Inflammatory macrophage treated with lipopolysaccharide for 1 hour (primary cell): ENCODE data around the gene SRR.

Source experiments
- DNase-seq, 2 donors: peaks; one replicate each; pipeline ENCODE4 v3.0.0-alpha.2; 2020 to 2022

The SRR gene

DNA sequence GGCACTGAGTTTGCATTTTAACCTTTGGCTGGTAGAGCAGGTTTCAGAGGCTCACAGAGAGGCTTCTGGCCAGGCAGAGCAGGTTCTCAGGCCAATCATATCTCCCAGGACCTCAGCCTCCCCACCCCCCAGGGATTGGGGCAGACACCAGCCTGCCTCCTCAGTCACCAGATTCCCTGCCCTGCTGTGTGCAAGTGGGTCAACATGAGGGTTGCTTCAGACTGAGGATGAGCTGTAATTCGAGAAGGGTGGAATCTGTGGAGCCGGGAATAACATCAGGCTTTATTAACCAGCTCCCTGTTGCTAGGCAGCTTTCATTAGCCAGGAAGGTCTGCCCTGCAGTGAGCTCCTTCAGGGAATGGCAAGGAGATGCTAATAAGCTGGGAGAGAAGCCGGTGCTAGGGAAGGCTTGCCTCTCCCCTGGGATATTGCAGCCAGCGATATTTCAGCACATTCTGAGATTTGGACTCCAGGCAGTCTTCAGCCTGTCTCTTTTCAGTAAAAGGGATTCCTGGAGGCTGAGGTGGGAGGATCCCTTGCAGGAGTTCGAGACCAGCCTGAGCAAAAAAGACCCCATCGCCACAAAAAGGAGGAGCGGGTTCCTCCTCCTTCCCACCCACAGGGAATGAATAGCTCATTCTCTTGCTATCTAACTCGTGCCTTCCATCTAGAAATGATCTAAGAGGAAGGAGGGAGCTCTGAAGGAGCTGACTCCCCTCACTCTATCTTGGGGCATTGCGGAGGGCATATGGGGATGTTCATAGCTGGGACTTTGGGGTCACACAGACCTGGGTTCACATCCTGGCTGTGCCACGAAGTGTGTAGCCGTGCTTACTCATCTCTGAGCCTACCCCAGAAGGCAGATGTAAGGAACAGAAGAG, 44.3 kb downstream of the SRR start:
- no peak for DNase-seq

DNA sequence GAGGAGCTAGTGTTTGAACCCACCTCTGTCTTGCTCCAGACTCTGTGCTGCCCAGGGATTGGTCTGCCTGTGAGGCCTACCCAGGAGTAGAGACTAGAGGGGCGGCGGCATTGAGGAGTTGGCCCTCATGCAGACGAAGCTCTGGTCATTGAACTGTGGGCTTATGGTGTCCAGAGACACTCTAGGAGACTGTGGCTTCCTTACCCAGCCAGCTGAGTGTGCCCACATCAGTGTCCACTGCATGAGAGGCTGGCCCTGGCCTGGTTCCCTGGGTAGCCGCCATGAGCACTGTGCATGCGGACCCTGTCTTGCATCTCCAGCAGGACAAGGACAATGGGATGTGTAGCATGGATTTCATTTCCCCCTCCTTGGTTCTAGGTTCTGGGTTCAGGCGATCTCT, 47.5 kb downstream of the SRR start:
- DNase-seq: no peak

DNA sequence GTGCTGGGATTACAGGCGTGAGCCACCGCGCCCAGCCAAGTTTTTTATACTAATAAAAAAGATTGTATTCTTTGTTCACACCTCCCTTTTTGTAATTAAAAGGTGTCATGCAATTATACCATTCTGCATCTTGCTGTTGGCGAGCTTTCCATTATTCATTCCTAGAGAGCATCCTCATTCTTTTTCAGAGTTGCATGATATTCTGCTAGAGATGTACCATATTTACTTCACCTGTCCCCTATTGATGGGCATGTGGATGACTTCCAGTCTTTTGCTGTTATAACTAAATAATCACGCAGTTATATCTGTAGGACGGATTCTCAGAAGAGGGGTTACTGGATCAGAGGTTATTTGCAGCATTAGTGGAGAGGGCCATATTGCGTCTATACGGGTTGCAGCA, 50.6 kb downstream of the SRR start:
- no peak for DNase-seq

DNA sequence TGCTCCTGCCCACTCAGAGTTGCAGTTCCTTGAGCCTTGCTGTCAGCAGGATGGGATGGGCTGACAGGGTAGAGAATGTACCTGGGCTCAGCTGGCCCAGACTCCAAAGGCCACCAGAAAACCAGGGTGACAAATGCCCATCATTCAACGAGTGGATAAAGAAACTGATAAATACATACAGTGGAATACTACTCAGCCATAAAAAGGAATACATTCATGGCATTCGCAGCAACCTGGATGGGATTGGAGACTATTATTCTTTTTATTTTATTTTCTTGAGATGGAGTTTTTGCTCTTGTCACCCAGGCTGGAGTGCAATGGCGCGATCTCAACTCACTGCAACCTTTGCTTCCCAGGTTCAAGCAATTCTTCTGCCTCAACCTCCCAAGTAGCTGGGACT, 53.5 kb downstream of the SRR start:
- no peak for DNase-seq

DNA sequence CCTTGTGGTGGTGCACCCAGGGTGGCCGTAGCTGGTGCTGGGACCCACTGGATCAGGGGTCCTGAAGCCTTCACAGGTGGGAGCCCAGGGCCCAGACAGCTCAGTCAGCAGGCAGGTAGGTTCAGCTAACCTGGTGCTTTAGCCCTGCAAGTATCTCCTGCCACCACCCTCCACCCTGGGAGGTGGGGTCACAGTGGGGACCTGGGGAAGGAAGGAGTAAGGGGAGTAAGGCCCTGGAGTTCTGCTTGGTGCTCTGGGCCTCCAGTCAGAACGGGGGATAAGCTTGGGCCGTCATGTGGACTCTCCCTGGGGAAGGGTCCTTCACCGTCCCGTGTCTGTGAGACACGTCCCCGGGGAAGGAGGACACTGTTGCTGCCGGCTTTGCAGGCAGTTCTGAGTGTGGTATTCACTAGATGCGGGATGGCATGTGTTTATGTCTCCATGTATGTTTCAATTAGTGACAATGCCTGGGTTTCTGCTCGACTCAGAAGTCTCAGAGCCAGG, 54.2 kb downstream of the SRR start:
- no peak for DNase-seq

DNA sequence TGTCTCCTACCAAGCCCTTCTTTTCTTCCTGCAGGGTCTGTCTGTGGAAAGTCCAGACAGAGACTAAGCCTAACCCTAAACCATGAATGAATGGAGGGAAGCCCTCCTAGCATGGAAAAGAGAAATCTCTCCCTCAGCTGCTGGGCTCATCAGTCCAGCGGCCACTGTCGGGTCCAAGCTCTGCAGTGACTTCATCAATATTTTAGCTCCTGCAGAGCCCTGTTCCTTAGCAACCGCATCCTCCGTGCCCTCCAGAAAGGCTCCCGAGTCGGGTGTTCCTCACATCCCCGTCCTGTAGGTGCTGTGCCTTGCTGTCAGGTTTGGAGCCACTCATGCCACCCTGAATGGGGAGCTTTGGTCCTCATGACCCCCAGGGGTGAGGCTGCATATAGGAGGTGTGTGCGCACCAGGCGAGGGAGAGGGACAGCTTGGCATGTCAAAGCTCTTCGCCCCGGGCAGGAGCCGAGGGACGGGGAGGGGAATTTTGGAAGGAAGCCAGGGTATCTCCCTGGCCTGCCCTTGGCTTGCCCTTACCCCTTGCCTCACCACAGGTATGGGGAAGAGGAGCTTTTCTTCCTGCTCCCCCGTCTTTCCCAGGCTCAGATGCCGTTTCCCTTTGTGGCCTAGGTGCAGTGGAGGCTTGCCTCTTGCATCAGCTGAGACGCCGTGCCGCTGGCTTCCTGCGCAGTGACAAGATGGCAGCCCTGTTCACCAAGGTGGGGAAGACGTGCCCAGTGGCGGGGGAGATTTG, 57.4 kb downstream of the SRR start:
- DNase-seq: no peak

DNA sequence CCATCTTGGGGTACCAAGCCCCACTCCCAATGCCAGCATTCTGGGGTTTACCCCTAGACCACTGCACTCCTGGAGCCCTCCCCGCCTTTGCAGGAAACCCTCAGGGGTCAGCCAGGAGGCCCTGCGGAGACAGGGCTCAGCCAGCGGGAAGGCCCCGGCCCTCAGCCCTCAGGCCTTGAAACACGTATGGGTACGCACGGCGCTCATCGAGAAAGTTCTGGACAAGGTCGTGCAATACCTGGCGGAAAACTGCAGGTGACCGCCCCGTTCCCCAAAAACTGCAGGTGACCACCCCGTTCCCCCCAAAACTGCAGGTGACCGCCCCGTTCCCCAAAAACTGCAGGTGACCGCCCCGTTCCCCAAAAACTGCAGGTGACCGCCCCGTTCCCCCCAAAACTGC, 58.3 kb downstream of the SRR start:
- no peak for DNase-seq

DNA sequence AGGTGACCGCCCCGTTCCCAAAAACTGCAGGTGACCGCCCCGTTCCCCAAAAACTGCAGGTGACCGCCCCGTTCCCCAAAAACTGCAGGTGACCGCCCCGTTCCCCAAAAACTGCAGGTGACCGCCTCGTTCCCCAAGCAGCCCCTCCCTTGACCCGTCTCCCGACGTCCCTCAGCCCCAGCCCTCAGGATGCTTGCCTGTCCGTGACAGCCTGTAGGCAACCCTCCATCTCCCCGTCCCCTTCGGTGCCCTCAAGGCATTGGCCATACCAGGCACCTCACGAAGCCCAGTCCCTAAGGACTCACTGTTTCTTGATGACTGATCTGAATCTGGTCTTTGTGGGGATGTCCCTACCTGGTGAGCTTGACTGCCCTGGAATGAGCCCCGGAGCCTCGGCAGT, 58.7 kb downstream of the SRR start:
- no peak for DNase-seq

DNA sequence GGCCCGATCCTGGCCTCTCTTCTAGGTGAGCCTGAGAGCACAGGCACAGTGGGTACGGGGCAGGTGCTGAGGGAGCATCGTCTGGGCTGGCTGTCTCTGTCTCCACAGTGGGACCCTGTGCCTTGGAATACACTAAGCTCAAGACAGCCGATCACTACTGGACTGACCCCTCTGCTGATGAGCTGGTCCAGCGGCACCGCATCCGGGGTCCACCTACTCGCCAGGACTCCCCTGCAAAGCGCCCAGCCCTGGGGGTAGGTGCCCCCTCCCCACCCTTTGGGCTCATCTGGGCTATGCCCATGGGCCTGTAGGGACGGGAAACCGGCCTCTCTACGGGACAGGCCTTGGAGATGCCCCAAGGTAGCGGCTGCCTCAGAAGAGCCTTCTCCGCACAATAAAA, 59.1 kb downstream of the SRR start:
- no peak for DNase-seq

DNA sequence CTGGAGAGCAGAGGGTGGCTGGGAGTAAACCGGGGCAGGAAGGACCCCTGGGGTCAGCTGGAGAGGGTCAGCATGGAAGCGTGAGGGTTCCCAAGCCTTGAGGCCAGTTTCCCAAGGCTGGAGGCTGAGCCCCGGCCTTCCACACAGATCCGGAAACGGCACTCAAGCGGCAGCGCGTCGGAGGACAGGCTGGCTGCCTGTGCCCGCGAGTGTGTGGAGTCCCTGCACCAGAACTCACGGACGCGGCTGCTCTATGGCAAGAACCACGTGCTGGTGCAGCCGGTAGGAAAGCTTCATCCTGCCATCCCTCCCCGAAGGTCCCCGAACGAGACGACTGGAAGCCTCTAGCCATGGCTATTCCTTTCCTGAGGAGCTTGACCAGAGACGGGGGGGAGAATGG, 59.6 kb downstream of the SRR start:
- no peak for DNase-seq

DNA sequence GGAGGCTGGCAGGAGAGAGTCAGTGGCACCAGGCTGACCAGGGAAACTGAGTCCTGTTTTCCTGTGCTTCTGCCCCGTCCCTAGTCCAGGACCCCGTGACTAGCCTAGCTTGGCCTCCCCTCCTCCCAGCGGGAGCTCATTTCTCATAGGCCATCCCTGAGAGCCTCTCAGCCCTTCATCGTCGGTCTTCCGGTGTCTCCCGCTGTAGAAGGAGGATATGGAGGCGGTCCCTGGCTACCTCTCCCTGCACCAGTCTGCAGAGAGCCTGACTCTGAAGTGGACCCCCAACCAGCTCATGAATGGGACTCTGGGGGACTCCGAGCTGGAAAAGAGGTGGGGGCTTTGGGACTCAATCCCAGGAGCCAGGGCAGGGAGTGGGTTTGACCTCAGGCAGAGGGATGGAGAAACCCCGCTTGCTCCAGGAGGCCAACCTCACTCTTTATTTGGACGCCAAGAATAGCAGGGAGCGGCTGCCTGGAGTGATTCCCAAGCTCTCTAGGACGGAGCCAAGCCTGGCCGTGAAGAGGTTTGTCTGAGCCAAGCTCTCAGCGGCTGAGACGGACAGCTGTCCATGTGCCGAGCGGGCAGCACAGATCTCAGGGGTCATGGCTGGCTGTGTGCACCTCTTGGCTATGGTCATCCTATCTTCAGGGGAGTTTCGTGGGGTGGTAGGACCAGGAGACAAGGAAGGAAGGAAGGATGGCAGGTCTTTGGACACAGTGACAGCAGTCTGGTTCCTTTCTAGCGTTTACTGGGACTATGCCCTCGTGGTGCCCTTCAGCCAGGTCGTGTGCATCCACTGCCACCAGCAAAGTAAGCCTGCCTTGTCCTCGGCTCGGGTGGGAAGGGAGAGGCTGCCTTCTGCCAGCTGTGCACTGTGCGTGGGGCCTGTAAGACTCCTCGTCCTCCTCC, 60.4 kb downstream of the SRR start:
- no peak for DNase-seq

DNA sequence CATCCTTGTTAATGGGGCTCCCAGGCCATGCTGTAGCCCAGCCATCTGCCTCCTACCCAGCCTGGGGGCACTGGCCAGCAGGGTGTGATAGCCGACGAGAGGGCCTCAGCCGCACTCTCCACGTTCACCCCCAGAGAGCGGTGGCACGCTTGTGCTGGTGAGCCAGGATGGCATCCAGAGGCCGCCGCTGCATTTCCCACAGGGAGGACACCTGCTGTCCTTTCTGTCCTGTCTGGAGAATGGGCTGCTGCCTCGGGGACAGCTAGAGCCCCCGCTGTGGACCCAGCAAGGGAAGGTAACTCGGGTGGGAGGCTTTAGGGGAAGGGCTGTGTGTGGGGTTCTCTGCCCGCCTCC, 61.0 kb downstream of the SRR start:
- DNase-seq: no peak

DNA sequence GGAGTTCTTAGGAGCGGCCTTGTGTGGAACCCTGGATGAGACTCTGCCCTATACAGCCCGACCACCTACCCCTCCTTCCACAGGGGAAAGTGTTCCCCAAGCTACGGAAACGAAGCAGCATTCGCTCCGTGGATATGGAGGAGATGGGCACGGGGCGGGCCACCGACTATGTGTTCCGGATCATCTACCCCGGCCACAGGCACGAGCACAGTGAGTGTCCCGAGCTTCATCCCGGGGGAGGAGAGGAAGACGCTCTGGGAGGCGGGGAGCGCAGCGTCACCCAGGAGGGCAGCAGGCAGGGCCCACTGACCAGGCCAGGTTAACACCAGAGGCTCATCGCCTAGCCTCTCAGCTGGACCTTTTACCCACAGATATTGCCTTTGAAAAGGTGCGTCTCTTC, 61.4 kb downstream of the SRR start:
- DNase-seq: no peak

DNA sequence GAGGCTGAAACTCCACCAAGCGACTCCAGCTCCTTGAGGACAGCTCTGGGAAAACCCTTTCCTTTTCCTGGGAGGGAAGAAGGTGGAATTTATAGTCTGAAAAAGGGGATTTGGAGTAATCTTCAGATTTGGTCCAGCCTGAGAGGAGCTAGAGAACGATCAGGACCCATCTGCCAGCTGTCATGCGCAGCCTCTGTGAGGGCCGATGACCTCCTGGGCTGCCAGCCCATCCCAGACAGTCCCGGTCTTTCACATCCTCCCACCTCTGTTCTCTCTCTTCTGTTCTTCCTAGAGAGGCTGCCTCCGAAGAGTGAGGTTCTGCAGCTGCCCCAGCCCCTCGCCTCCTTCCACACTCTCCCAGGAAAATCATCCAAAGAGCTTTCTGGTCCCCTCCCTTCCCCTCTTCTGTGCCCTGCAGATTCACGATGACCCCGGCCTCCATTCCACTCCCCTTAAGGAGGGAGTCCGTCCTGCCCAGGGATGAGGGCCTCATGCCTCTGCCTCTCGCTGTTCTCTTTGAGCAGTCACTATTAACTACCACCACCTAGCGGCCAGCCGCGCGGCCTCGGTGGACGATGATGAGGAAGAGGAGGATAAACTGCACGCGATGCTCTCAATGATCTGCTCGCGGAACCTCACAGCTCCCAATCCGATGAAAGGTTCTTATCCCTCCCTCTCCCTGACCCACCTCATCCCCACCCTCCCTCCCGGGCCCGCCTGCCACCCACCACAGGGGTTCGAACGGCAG, 63.2 kb downstream of the SRR start:
- no peak for DNase-seq

DNA sequence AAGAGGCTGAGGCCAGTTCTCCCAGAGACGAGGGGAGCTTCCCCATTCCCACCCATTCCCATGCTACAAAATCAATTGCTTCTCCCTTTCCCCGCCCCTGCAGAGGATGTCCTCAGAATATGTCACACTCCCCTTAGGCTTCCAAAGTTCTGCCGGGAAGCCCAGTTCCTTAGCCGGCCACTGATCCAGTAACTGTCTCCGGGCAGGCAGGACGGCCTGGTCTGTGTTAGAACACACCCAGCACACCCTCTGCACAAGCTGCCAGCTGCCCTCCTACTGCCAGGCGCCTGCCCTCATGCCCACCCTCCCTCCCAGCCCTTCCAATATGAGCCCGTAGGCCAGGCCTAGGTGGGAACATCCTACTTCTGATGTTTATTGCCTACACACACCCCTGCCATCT, 64.6 kb downstream of the SRR start:
- no peak for DNase-seq

DNA sequence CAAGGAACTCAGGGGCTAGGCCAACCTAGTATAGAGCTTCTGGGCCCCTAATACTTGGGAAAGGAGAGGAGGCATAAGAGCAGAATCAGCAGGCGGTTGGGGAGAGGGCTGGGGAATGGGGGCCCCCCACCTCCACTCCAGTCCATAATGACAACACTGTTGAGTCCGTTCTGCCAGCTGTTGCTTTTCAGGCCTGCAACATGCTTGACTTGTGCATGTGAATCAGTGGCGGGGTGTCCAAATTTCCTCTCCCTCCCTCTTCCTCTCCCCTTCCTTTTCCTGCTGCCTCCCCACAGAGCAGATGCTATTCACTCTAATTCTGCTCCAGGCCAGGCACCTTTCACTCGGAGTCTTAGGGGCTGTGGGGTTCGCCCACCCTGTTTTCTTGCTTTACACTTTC, 65.3 kb downstream of the SRR start:
- DNase-seq: no peak

DNA sequence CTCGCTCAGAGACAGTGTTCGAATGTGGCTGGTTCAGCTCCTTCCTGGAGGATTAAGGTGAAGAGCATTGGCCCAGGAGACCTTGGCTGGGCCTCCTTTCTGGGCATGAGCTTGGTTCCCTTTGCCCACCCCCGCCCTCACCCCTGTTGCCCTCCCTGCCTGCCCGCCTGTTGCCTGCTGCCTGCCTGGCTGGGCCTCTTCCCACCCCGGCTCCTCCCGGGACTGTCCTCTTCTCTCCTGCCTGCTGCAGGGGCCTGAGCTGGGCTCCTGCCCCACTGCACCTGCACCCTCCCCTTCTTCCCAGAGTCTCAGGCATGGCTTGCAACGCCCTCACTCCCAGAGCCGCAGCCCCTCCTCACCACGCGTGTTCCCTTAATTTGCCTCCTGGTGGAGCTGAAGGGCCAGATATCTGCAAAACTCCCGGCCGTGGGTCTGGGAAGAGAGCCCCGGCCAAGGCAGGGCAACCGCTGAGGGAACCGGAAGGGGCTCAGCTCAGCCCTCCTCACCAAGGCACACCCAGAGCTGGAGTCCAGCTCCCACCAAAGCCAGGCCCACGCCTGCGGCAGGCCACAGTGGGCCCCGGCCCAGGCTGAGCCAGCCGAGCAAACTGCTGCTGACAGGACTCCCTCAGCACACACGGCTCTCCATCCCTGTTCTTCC, 65.9 kb downstream of the SRR start:
- no peak for DNase-seq

DNA sequence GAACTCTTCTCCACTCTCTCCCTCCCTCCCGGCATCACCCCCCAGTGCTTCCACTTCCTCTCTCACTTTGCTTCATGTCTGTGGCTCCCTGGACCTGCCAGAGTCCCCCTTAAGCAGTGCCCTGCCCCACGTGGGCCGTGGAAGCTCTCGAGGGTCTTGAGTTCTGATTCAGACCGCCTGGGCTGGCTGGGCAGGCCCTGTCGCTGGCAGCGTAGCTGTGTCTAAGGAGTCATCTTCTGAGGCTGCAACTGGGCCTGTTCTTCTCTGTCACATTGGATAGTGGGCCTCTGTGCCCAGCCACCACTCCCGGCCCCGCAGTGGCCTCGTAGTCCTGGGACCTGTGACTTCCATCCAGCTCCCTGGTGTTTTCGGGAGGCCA, 66.5 kb downstream of the SRR start:
- DNase-seq: no peak

DNA sequence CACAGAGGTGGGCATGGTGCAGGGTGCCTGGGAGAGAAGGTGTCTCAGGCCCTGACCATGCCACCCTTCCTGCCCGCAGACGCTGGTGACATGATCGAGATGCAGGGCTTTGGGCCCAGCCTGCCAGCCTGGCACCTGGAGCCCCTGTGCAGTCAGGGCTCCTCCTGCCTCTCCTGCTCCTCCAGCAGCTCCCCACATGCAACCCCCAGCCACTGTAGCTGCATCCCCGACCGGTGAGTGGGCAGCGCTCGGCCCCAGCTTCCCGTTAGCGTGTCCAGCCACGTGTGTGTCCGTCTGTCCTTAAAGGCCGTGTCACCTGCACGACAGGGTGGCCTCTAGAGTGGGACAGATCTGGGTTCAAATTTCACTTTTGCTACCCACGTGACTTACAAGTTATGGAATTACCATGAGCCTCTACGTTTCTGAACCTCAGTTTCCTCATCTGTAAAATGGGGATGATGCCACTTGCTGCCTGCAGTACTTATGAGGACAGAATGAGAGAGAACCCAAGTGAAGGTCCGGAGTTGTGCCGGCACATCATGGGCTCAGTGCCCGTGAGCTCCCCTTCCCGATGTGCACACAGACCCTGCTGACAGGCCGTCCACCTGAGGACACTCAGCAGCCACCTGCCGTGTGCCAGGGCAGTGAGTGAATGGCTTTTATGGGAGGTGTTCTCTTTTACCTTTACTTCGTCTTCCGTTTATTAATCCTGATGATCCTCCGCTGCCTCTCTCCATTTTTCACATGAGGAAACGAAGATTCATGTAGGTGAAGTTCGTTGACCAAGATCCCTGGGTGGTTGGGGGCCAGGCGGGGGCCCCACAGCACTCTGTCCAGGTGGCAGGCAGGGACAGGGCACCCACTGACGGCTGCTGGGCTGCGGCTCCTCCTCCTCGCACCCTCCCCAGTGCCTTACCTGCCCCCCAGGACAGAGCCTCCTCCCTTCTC, 67.7 kb downstream of the SRR start:
- no peak for DNase-seq

DNA sequence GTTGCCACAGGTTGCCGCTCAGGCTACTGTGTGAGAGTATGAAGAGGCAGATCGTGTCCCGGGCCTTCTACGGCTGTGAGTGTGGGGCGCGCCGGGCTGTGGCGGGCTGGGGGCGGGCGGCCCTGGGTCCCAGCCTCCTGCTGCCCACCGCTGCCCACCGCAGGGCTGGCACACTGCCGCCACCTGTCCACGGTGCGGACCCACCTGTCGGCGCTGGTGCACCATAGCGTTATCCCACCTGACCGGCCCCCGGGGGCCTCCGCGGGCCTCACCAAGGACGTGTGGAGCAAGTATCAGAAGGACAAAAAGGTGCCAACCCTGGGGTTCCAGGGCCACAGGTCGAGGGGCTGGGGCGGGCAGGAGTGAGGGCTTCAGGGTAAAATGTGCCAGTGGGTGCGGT, 68.4 kb downstream of the SRR start:
- no peak for DNase-seq

DNA sequence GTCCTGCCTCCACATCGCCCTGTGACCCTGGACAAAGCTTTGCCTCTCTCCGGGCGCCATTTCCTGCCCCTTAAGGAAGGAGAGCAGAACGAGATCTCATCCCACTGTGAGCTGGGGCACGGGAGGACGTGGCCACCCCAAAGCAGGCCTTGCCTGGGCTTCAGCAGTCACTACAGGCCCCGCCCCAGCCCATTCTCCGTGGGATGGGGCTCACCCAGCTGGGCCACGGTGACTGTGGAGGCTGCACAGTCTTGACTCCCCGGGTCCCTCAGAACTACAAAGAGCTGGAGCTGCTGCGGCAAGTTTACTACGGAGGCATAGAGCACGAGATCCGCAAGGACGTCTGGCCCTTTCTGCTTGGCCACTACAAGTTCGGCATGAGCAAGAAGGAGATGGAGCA, 68.9 kb downstream of the SRR start:
- no peak for DNase-seq
